IMR-90 (cell line): ENCODE measurements around the gene AWAT2. TPM values are rescaled to one million over a fixed set of nuclear protein-coding genes. Genes with fewer than 3 reads are reported as not detected.

ENCODE experiments used
- ATAC-seq: fragments of 200-7000 bp; cut with Tn5 transposase; 2 replicates; pipeline ENCODE4 v1.9.1; 2020; ENCODE audit warnings: low read depth, mild to moderate bottlenecking, moderate library complexity
- BruUV-seq: library from RNA; stranded (reverse); fragments of 400-500 nt; replicated peaks from 2 replicates; lab custom pipeline; 2021; lab: Mats Ljungman, UMichigan
- CTCF ChIA-PET: fragments of 300-600 bp; formaldehyde crosslinking; extraction: SDS; loops from one replicate; lab custom pipeline; 2021; ENCODE audit warnings: antibody characterized with exemption; lab: Yijun Ruan, JAX
- POLR2A ChIA-PET: fragments of 300-600 bp; sonication (Branson Sonifier 250); formaldehyde crosslinking; loops from one replicate; lab custom pipeline; 2022; ENCODE audit warnings: antibody characterized with exemption; ENCODE audit not compliant: unreplicated experiment; lab: Charles Lee
- DNase-seq: peaks from one replicate; pipeline ENCODE4 v3.0.0; 2013
- H2AFZ ChIP-seq: replicated peaks from 2 replicates; pipeline ENCODE3; 2013; ENCODE audit warnings: low read length, mild to moderate bottlenecking; ENCODE audit not compliant: poor library complexity
- H2AK5ac ChIP-seq: 2 replicates; pipeline ENCODE4 v1.6.1; 2013; ENCODE audit warnings: low read depth, low read length, inconsistent platforms
- H2AK9ac ChIP-seq: replicated peaks from 2 replicates; pipeline ENCODE3; 2013; ENCODE audit warnings: mild to moderate bottlenecking, low read depth, low read length, moderate library complexity; ENCODE audit not compliant: poor library complexity
- H2BK120ac ChIP-seq: 2 replicates; pipeline ENCODE4 v1.6.1; 2013; ENCODE audit warnings: low read depth, low read length, inconsistent platforms
- H2BK15ac ChIP-seq: 3 replicates; pipeline ENCODE4 v1.6.1; 2013; ENCODE audit warnings: low read depth, low read length, inconsistent platforms
- H2BK20ac ChIP-seq: 2 replicates; pipeline ENCODE4 v1.6.1; 2013; ENCODE audit warnings: low read depth, mild to moderate bottlenecking, inconsistent platforms, low read length, moderate library complexity
- H2BK5ac ChIP-seq: 2 replicates; pipeline ENCODE4 v1.6.1; 2013; ENCODE audit warnings: mild to moderate bottlenecking, low read depth, low read length, inconsistent platforms; ENCODE audit not compliant: poor library complexity, severe bottlenecking
- H3K14ac ChIP-seq: replicated peaks from 2 replicates; pipeline ENCODE4 v1.6.1; 2013; ENCODE audit warnings: low read depth, low read length, inconsistent platforms
- H3K18ac ChIP-seq: 2 replicates; pipeline ENCODE4 v1.6.1; 2013; ENCODE audit warnings: low read depth, low read length, control low read depth
- H3K23ac ChIP-seq: 2 replicates; pipeline ENCODE4 v1.6.1; 2013; ENCODE audit warnings: low read depth, low read length, inconsistent platforms
- H3K27ac ChIP-seq: 2 replicates; pipeline ENCODE4 v1.5.1; 2013; ENCODE audit warnings: mild to moderate bottlenecking, control low read depth, low read length; ENCODE audit not compliant: insufficient read depth
- H3K27me3 ChIP-seq: 2 replicates; pipeline ENCODE4 v1.6.1; 2013; ENCODE audit warnings: low read length; ENCODE audit not compliant: control insufficient read depth, insufficient read depth
- H3K36me3 ChIP-seq: 2 replicates; pipeline ENCODE4 v1.6.1; 2013; ENCODE audit warnings: low read length, mixed read lengths; ENCODE audit not compliant: control insufficient read depth, insufficient read depth
- H3K4ac ChIP-seq: 2 replicates; pipeline ENCODE4 v1.6.1; 2013; ENCODE audit warnings: low read depth, low read length, inconsistent platforms
- H3K4me1 ChIP-seq: 2 replicates; pipeline ENCODE4 v1.6.1; 2013; ENCODE audit warnings: low read length, mixed read lengths; ENCODE audit not compliant: control insufficient read depth, insufficient read depth
- H3K4me2 ChIP-seq: 2 replicates; pipeline ENCODE4 v1.6.1; 2013; ENCODE audit warnings: low read depth, mild to moderate bottlenecking, control low read depth, low read length, moderate library complexity
- H3K4me3 ChIP-seq: 2 replicates; pipeline ENCODE4 v1.5.1; 2013; ENCODE audit warnings: low read depth, mild to moderate bottlenecking, control low read depth, low read length, moderate library complexity; ENCODE audit not compliant: insufficient read depth
- H3K56ac ChIP-seq: 2 replicates; pipeline ENCODE4 v1.6.1; 2013; ENCODE audit warnings: low read length, inconsistent platforms; ENCODE audit not compliant: insufficient read depth; ENCODE audit errors: extremely low read depth
- H3K79me1 ChIP-seq, 2 experiments: 2 replicates each; pipeline ENCODE4 v1.6.1; 2013; ENCODE audit warnings: low read length in 2 of 2, inconsistent platforms in 1 of 2, low read depth in 1 of 2
- H3K9ac ChIP-seq: 2 replicates; pipeline ENCODE4 v1.6.1; 2013; ENCODE audit warnings: low read depth, low read length, control low read depth
- H3K9me1 ChIP-seq: 2 replicates; pipeline ENCODE4 v1.6.1; 2013; ENCODE audit warnings: low read length, inconsistent platforms; ENCODE audit not compliant: insufficient read depth
- H3K9me3 ChIP-seq: 2 replicates; pipeline ENCODE4 v1.6.1; 2013; ENCODE audit warnings: low read length; ENCODE audit not compliant: control insufficient read depth, insufficient read depth
- H4K20me1 ChIP-seq: 2 replicates; pipeline ENCODE4 v1.6.1; 2013; ENCODE audit warnings: low read length, inconsistent platforms; ENCODE audit not compliant: insufficient read depth
- H4K5ac ChIP-seq: 2 replicates; pipeline ENCODE4 v1.6.1; 2013; ENCODE audit warnings: mild to moderate bottlenecking, low read depth, low read length, control low read depth
- H4K8ac ChIP-seq, 2 experiments: 2 replicates each; pipeline ENCODE4 v1.6.1; 2013; ENCODE audit warnings: low read depth in 2 of 2, low read length in 2 of 2, control low read depth in 1 of 2, inconsistent platforms in 1 of 2
- H4K91ac ChIP-seq: 2 replicates; pipeline ENCODE4 v1.6.1; 2013; ENCODE audit warnings: low read depth, low read length, inconsistent platforms; ENCODE audit not compliant: insufficient read depth
- CEBPB ChIP-seq: IDR thresholded peaks from 2 replicates; pipeline ENCODE4 v1.6.1; 2012; ENCODE audit warnings: low read depth, low read length, improper control_type of control experiment
- FOS ChIP-seq: fragments of 150-350 bp; IDR thresholded peaks from 2 replicates; pipeline ENCODE4 v1.6.1; 2016; ENCODE audit warnings: low read depth, low read length
- WGBS, 2 experiments: methylation state at CpG; one replicate each; pipeline versions ENCODE4 v1.1.5 to v1.1.7; 2013; ENCODE audit warnings: missing lambda C conversion rate in 2 of 2; ENCODE audit not compliant: insufficient read length in 1 of 2; ENCODE audit errors: extremely low coverage in 2 of 2; 5-methylcytosine and 5-hydroxymethylcytosine counted together
- dilution Hi-C: fragments of 300-500 bp; cut with HindIII; formaldehyde crosslinking; loops from one replicate; pipeline ENCODE4 v1.14.3; 2018; ENCODE audit warnings: low sequenced_read_pairs; ENCODE audit not compliant: unreplicated experiment
- in situ Hi-C: fragments of 300-500 bp; cut with MboI; formaldehyde crosslinking; loops from 3 replicates; pipeline ENCODE4 v1.14.3; 2019; ENCODE audit warnings: low sequenced_read_pairs, inconsistent platforms, mixed read lengths
- intact Hi-C: fragments of 100-400 bp; cut with micrococcal nuclease; formaldehyde crosslinking; loops from 2 replicates; pipeline ENCODE4 v1.10.0; 2022
- polyA plus RNA-seq, 3 experiments: library from polyadenylated mRNA; depleted of rRNA; stranded (reverse); fragments of >200 nt; gene quantifications; 2 replicates each; pipeline ENCODE4 v1.2.3, GENCODE V29; 2012; ENCODE audit warnings: low replicate concordance in 1 of 3
- total RNA-seq: library from RNA; depleted of rRNA; stranded (reverse); fragments of >200 nt; gene quantifications from 2 replicates; pipeline ENCODE4 v1.2.3, GENCODE V29; 2012

The AWAT2 gene
- total and polyA plus RNA-seq, 2 of the 4 experiments (the other 2 are of a cell fraction): under 0.01 TPM; not detected in 1

DNA sequence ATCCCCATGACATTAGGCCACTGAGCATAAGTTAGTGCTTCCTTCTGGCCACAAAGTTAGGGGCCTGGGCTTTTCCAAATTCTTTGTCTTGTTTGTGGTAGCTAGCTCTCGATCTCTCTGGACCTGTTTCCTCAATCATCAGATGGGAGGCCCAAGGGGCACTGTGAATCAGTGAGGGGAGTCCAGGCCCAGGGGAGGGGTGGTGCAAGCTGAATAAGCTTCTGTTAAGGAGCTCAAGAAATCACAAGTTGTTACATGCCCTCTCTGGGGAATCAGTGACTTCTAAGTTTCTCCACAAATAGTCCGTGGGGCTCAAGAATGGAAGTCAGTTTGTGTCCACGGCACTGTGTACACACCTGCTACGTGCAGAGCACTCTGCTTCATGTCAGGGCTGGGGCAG lies 15.1 kb downstream of the AWAT2 start:
- Histone ChIP-seq H3K14ac (no peak overlapping the region), H3K23ac (no peak overlapping the region), H4K91ac (no peak overlapping the region), H3K9me3 (no peaks in the 10 kb centered on the region), H3K4me1 (no peaks in the 10 kb centered on the region), H2BK5ac (no peak overlapping the region), H4K20me1 (no peaks in the 10 kb centered on the region), H3K4me3 (no peak overlapping the region), H3K79me1 (no peaks in the 10 kb centered on the region), H2BK120ac (no peak overlapping the region), H2AFZ (no peak overlapping the region), H3K27me3 (peaks cover 2% of the 10 kb centered on the region; the same call in 1 of the 2 replicates), H4K5ac (no peak overlapping the region), H2BK15ac (no peak overlapping the region), H3K9ac (no peak overlapping the region), H3K18ac (no peak overlapping the region), H2AK9ac (no peak overlapping the region), H3K27ac (no peak overlapping the region), H3K4ac (no peak overlapping the region), H4K8ac (no peak overlapping the region), H3K4me2 (no peak overlapping the region), H2AK5ac (no peak overlapping the region), H3K9me1 (no peaks in the 10 kb centered on the region), H3K36me3 (no peaks in the 10 kb centered on the region), H3K56ac (no peak overlapping the region), H2BK20ac (no peak overlapping the region)
- no peak for ATAC-seq
- TF ChIP-seq FOS (no peak), CEBPB (no peak)
- no TSS peak for BruUV-seq
- WGBS, 2 experiments: 44% methylated on average over 3 of the region's 4 CpGs; no CpG with 5 or more reads in 1 of the 2 experiments
- intact Hi-C loops (loop anchor here (5.0 kb wide), 1 partner anchor 1212 kb away; no protein-coding TSS in a partner anchor), in situ Hi-C loops (no loop called here), dilution Hi-C loops (no loop called here)
- no peak for DNase-seq
- POLR2A ChIA-PET: no interaction called here
- CTCF ChIA-PET: interaction anchor here (1.7 kb wide), 1 partner anchor 63 kb away, joined by 6 read pairs; no protein-coding TSS in a partner anchor
